ENCODE data around the gene COL2A1. TPM values are rescaled to one million over a fixed set of nuclear protein-coding genes. Genes with fewer than 3 reads are reported as not detected.

COL2A1 gene
- total RNA-seq, 4 donors from 2014 or later = not detected

GRCh38 chr12:48036818-48037217 lies 32.5 kb upstream of the COL2A1 start:
- TF ChIP-seq POLR2A (IDR thresholded peaks at IDR 0.05) (no peak), CTCF (IDR thresholded peaks at IDR 0.05) (no peak)
- H3K4me3 ChIP-seq = no peak overlapping the region
- no peaks in the 10 kb centered on the region for H3K4me1 ChIP-seq
- intact Hi-C loops (cut with DNase I) = no loop called here
- no peaks in the 10 kb centered on the region for H3K36me3 ChIP-seq
- H3K9me3 ChIP-seq = no peaks in the 10 kb centered on the region
- H3K27me3 ChIP-seq = no peaks in the 10 kb centered on the region
- H3K27ac ChIP-seq = no peak overlapping the region
- 84 to 93% methylated on average over 3 of the region's 4 CpGs for WGBS, 2 donors
- DNase-seq = no peak

GRCh38 chr12:48034835-48035805 lies 30.8 kb upstream of the COL2A1 start:
- WGBS, 2 donors = 77 to 91% methylated on average over 8 of the region's 8 CpGs
- Histone ChIP-seq H3K36me3 (no peaks in the 10 kb centered on the region), H3K27me3 (no peaks in the 10 kb centered on the region), H3K4me1 (no peaks in the 10 kb centered on the region), H3K9me3 (no peaks in the 10 kb centered on the region), H3K27ac (no peak overlapping the region), H3K4me3 (no peak overlapping the region)
- no peak for DNase-seq
- no peak for TF ChIP-seq POLR2A (IDR thresholded peaks at IDR 0.05)
- no peak for TF ChIP-seq CTCF (IDR thresholded peaks at IDR 0.05)
- intact Hi-C loops (cut with DNase I) = no loop called here

GRCh38 chr12:48033451-48033850 lies 29.2 kb upstream of the COL2A1 start:
- H3K9me3 ChIP-seq = no peaks in the 10 kb centered on the region
- H3K4me3 ChIP-seq = no peak overlapping the region
- WGBS, 2 donors = 100% methylated on average over 1 of the region's 1 CpG
- no peaks in the 10 kb centered on the region for H3K4me1 ChIP-seq
- no peaks in the 10 kb centered on the region for H3K27me3 ChIP-seq
- intact Hi-C loops (cut with DNase I) = no loop called here
- H3K36me3 ChIP-seq = no peaks in the 10 kb centered on the region
- no peak for DNase-seq
- no peak overlapping the region for H3K27ac ChIP-seq
- no peak for TF ChIP-seq CTCF (IDR thresholded peaks at IDR 0.05)
- no peak for TF ChIP-seq POLR2A (IDR thresholded peaks at IDR 0.05)

GRCh38 chr12:48032597-48032996 lies 28.3 kb upstream of the COL2A1 start:
- no peaks in the 10 kb centered on the region for H3K9me3 ChIP-seq
- TF ChIP-seq POLR2A (IDR thresholded peaks at IDR 0.05) (no peak), CTCF (IDR thresholded peaks at IDR 0.05) (no peak)
- WGBS, 2 donors = 88 to 100% methylated on average over 1 of the region's 1 CpG

GRCh38 chr12:48031135-48031960 lies 27.1 kb upstream of the COL2A1 start:
- TF ChIP-seq POLR2A (IDR thresholded peaks at IDR 0.05) (no peak), CTCF (IDR thresholded peaks at IDR 0.05) (no peak)
- Histone ChIP-seq H3K36me3 (no peaks in the 10 kb centered on the region), H3K9me3 (no peaks in the 10 kb centered on the region), H3K4me1 (no peaks in the 10 kb centered on the region), H3K27ac (no peak overlapping the region), H3K4me3 (no peak overlapping the region), H3K27me3 (no peaks in the 10 kb centered on the region)
- DNase-seq = no peak
- intact Hi-C loops (cut with DNase I) = no loop called here
- 74 to 87% methylated on average over 7 to 9 of the region's 12 CpGs for WGBS, 2 donors

More at GRCh38 chr12:48032597-48032996, 28.3 kb upstream of the COL2A1 start:
- Histone ChIP-seq H3K27ac (no peak overlapping the region), H3K27me3 (no peaks in the 10 kb centered on the region), H3K4me1 (no peaks in the 10 kb centered on the region), H3K4me3 (no peak overlapping the region), H3K36me3 (no peaks in the 10 kb centered on the region)
- no peak for DNase-seq
- intact Hi-C loops (cut with DNase I) = no loop called here
